NT2/D1 (cell line): ENCODE data around the gene PNPLA8.

ENCODE experiments used
- DNase-seq: peaks from one replicate; pipeline ENCODE4 v3.0.0-alpha.2; 2011; ENCODE audit warnings: low read depth, low spot score
- H3K27me3 ChIP-seq: 2 replicates; pipeline ENCODE4 v1.6.0; 2011; ENCODE audit warnings: mild to moderate bottlenecking; ENCODE audit not compliant: insufficient read length, insufficient read depth
- H3K36me3 ChIP-seq: 2 replicates; pipeline ENCODE4 v1.6.1; 2011; ENCODE audit warnings: mild to moderate bottlenecking, low read length, mixed read lengths; ENCODE audit not compliant: insufficient read depth, insufficient read length
- H3K4me1 ChIP-seq: 2 replicates; pipeline ENCODE4 v1.5.1; 2011; ENCODE audit not compliant: insufficient read depth, insufficient read length
- H3K4me3 ChIP-seq: 2 replicates; pipeline ENCODE4 v1.5.1; 2011; ENCODE audit warnings: low read depth; ENCODE audit not compliant: insufficient read length
- H3K9ac ChIP-seq: 2 replicates; pipeline ENCODE4 v1.6.0; 2011; ENCODE audit warnings: low read depth; ENCODE audit not compliant: insufficient read length
- H3K9me3 ChIP-seq: 2 replicates; pipeline ENCODE4 v1.5.1; 2011; ENCODE audit warnings: mild to moderate bottlenecking, low read length; ENCODE audit not compliant: insufficient read depth
- SUZ12 ChIP-seq: IDR thresholded peaks from 2 replicates; pipeline ENCODE4 v1.6.1; 2011; ENCODE audit not compliant: insufficient read length, insufficient read depth; ENCODE audit errors: extremely low read depth
- YY1 ChIP-seq: IDR thresholded peaks from 2 replicates; pipeline ENCODE4 v1.6.1; 2011; ENCODE audit not compliant: insufficient read length, insufficient read depth
- ZNF274 ChIP-seq: IDR thresholded peaks from 2 replicates; pipeline ENCODE4 v1.6.1; 2011; ENCODE audit warnings: mild to moderate bottlenecking, low read depth, low read length

Gene PNPLA8

DNA sequence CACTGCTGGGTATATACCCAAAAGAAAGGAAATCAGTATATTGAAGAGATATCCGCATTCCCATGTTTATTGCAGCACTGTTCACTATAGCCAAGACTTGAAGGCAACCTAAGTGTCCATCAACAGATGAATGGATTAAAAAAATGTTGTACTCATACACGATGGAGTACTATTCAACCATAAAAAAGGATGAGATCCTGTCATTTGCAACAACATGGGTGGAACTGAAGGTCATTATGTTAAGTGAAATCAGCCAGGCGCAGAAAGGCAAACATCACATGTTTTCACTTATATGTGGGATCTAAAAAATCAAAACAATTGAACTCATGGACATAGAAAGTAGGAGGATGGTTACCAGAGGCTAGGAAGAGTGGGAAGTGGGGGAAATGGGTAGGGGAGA is 89.0 kb downstream of the PNPLA8 start:
- no peaks in the 10 kb centered on the region for H3K9me3 ChIP-seq
- H3K4me3 ChIP-seq, result no peak overlapping the region
- H3K9ac ChIP-seq, result no peak overlapping the region
- no peak for DNase-seq
- TF ChIP-seq YY1 (no peak), SUZ12 (no peak), ZNF274 (no peak)
- no peaks in the 10 kb centered on the region for H3K36me3 ChIP-seq
- no peaks in the 10 kb centered on the region for H3K27me3 ChIP-seq
- no peaks in the 10 kb centered on the region for H3K4me1 ChIP-seq

DNA sequence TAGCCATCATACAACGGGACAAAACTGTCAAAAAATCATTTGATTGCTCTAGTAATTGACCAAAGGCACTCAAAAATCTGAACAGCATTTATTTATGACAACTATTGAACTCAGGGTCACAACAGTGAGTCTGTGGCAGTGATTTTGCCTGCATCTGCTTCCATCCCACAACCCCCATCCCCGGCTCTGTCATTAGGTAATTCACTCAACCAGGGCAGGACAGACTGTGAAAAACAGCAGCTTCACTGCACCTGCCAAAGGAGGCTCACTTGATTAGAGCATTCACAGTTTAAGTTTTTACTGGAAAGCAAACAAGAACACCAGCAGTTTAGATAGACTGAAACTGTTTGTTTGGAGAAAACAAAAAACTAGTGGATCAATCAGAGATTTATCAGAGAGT is 91.9 kb downstream of the PNPLA8 start:
- Histone ChIP-seq H3K4me3 (no peak overlapping the region), H3K9ac (no peak overlapping the region), H3K4me1 (no peaks in the 10 kb centered on the region), H3K36me3 (no peaks in the 10 kb centered on the region), H3K9me3 (no peaks in the 10 kb centered on the region), H3K27me3 (no peaks in the 10 kb centered on the region)
- no peak for DNase-seq
- TF ChIP-seq SUZ12, result no peak
- no peak for TF ChIP-seq ZNF274
- no peak for TF ChIP-seq YY1

DNA sequence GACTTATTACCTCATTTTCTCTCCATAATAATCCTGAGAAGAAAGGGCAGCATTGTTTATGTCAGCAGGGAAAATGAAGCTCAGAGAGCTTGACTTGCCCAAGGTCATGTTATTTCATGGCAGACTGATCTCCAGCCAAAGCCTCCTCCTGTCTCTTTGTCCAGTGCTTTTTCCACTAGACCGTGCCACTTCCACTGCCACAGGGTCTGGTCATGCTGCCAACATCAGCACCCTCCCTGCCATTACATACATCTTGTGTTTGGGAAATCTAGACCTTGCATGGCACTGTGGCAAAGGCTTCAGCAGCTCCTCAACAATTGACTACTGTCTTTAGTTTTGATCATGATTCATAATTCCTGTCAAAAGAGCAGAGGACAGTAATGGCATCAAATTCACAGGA is 94.8 kb downstream of the PNPLA8 start:
- H3K27me3 ChIP-seq, result no peaks in the 10 kb centered on the region
- no peaks in the 10 kb centered on the region for H3K36me3 ChIP-seq
- no peak overlapping the region for H3K9ac ChIP-seq
- no peak for DNase-seq
- H3K4me1 ChIP-seq, result no peaks in the 10 kb centered on the region
- no peak overlapping the region for H3K4me3 ChIP-seq
- TF ChIP-seq SUZ12, result no peak
- TF ChIP-seq ZNF274, result no peak
- TF ChIP-seq YY1, result no peak
- no peaks in the 10 kb centered on the region for H3K9me3 ChIP-seq

DNA sequence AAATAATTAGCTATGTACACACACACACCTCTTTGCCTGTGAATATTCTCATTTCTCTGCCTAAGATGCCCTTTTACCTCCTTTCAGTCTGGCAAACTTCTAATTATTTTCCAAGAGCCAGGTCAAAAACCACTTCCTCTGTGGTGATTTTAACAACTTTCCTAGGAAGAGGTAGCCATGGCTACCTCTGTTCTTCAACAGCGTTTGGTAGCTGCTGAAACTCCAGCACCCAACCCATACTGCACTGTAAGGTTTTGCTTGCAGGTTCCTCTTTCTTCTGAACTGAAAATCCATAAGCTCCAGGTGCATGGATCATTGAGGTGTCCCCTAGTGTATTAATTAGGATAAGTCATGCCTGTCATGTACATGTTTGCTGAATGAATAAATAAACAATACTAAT is 95.3 kb downstream of the PNPLA8 start:
- Histone ChIP-seq H3K4me3 (no peak overlapping the region), H3K9me3 (no peaks in the 10 kb centered on the region), H3K27me3 (no peaks in the 10 kb centered on the region), H3K36me3 (no peaks in the 10 kb centered on the region), H3K4me1 (no peaks in the 10 kb centered on the region), H3K9ac (no peak overlapping the region)
- TF ChIP-seq YY1, result no peak
- TF ChIP-seq SUZ12, result no peak
- no peak for TF ChIP-seq ZNF274
- no peak for DNase-seq

DNA sequence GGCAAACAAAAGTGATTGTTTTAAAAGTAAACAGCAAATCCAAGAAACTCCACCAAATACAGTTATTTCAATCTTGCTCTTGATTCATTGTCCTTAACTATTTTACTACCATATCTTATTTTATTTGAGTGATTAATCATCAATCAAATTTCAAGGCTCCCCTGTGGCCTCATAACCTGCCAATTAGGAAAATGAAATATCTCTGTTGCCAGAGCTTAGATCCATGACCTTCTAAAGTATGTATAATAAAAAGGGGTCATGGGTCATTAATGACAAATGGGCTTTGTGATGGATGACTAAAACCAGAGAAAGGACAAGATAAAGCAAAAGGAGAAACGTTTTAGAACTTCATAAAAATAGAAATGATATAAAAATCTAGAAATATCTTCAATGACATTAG is 98.2 kb downstream of the PNPLA8 start:
- no peak for TF ChIP-seq SUZ12
- TF ChIP-seq YY1, result no peak
- TF ChIP-seq ZNF274, result no peak
- H3K36me3 ChIP-seq, result no peaks in the 10 kb centered on the region
- H3K27me3 ChIP-seq, result no peaks in the 10 kb centered on the region
- no peak for DNase-seq
- H3K4me1 ChIP-seq, result no peaks in the 10 kb centered on the region
- H3K4me3 ChIP-seq, result no peak overlapping the region
- H3K9ac ChIP-seq, result no peak overlapping the region
- no peaks in the 10 kb centered on the region for H3K9me3 ChIP-seq

GRCh38 chr7:108425714-108426275 is 100.1 kb downstream of the PNPLA8 start:
- no peak for DNase-seq
- H3K9ac ChIP-seq, result no peak overlapping the region
- H3K4me1 ChIP-seq, result no peaks in the 10 kb centered on the region
- no peaks in the 10 kb centered on the region for H3K36me3 ChIP-seq
- no peaks in the 10 kb centered on the region for H3K27me3 ChIP-seq
- TF ChIP-seq YY1, result no peak
- TF ChIP-seq ZNF274, result no peak
- TF ChIP-seq SUZ12, result no peak
- no peaks in the 10 kb centered on the region for H3K9me3 ChIP-seq
- H3K4me3 ChIP-seq, result no peak overlapping the region

- TF ChIP-seq SUZ12 (no peak), ZNF274 (no peak), YY1 (no peak)
Observed at GRCh38 chr7:108424013-108424412, 101.9 kb downstream of the PNPLA8 start.

DNA sequence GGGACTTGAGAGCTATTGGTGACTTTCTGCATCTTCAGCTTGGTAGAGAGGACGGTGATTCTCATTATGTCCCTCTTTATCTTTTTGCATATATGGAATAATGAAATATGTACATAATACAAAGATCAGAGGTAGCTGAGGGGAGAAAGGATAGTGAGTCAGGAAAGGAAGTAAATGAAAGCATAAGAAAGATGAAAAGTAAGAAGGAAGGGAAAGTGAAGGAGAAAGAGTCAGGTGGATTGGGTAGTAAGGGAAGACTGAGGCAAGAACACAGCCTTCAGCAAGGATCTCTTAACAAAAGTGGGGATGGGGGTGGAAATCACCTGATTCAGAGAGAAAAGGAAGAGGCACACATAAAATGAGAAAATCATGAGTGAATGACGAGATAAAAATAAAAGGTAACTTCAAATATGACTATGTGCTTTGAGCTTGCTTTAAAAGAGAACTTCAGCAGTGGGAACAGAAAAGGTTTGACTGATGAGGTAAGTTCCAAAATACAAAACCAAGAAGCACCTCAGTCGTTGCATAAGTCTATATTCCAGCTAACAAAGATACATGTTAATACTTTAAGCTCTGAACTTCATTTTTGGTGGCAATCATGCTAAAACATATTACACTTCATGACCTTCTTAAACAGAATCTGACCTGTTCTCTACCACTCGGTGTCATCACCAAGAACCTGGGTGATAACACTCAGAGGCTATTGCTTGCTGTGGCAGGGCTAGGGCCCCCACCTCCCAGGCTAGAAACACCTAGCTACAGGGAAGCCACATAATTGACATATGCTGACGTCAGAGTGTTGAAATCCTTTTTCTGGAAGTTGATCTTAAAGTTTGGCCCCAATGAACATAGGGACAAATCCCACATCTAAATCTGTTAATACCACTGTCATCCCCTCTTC is 102.6 kb downstream of the PNPLA8 start:
- DNase-seq, result no peak
- no peak overlapping the region for H3K4me3 ChIP-seq
- H3K4me1 ChIP-seq, result no peaks in the 10 kb centered on the region
- no peaks in the 10 kb centered on the region for H3K9me3 ChIP-seq
- TF ChIP-seq YY1, result no peak
- TF ChIP-seq ZNF274, result no peak
- no peak for TF ChIP-seq SUZ12
- no peaks in the 10 kb centered on the region for H3K27me3 ChIP-seq
- no peak overlapping the region for H3K9ac ChIP-seq
- H3K36me3 ChIP-seq, result no peaks in the 10 kb centered on the region

More at GRCh38 chr7:108424013-108424412, 101.9 kb downstream of the PNPLA8 start:
- no peak for DNase-seq
- Histone ChIP-seq H3K27me3 (no peaks in the 10 kb centered on the region), H3K4me1 (no peaks in the 10 kb centered on the region), H3K4me3 (no peak overlapping the region), H3K36me3 (no peaks in the 10 kb centered on the region), H3K9ac (no peak overlapping the region), H3K9me3 (no peaks in the 10 kb centered on the region)
